ENCODE data around the gene OSBPL10.
"Not testable (repeated sequence)": the region's sequence is repeated elsewhere in the genome, so short reads cannot be mapped to it uniquely, and the experiment has no call there.

OSBPL10 gene

DNA sequence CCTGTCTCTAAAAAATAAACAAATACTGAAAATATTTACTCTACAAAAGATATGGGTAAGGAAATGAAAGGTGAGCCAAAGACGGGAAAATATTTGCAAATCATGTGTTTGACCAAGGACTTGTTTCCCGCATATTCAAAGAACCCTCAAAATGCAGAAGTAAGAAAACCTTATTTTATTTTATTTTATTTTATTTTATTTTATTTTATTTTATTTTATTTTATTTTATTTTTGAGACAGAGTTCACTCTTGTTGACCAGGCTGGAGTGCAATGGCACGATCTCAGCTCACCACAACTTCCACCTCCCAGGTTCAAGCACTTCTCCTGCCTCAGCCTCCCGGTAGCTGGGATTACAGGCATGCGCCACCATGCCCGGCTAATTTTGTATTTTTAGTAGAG lies 11.9 kb upstream of the OSBPL10 start:
- in situ Hi-C loops (cut with MboI; ENCODE audit: low sequenced_read_pairs) = not testable (repeated sequence)

- in situ Hi-C loops (cut with MboI; ENCODE audit: low sequenced_read_pairs) = no loop called here
Measured at GRCh38 chr3:31988271-31988670, 7.2 kb upstream of the OSBPL10 start.

GRCh38 chr3:31985831-31986230 lies 4.8 kb upstream of the OSBPL10 start:
- in situ Hi-C loops (cut with MboI; ENCODE audit: low sequenced_read_pairs) = no loop called here

- in situ Hi-C loops (cut with MboI; ENCODE audit: low sequenced_read_pairs) = no loop called here
Measured at GRCh38 chr3:31984321-31984720, 3.3 kb upstream of the OSBPL10 start.

- in situ Hi-C loops (cut with MboI; ENCODE audit: low sequenced_read_pairs) = no loop called here
Measured at GRCh38 chr3:31980530-31981205, 394 bp downstream of the OSBPL10 start.

- in situ Hi-C loops (cut with MboI; ENCODE audit: low sequenced_read_pairs) = no loop called here
Measured at GRCh38 chr3:31979001-31979697, 1.9 kb downstream of the OSBPL10 start.

DNA sequence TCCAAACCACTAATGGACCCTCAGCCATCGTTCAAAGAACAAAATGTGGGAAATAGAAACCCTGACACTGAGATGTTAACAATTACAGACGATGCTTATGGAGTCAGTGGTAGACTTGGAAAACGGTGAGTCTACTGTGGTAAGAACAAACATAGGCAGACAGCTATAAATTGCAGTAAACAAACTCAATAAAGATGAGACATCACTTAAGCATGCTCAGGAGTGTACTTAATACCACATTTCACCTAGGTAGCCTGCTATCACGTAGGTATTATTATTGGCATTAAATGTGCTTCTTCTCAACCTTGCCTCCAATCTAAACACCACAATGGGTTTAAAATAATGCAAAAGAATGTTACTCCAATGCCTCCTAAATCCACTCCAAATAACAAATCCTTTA lies 2.5 kb downstream of the OSBPL10 start:
- in situ Hi-C loops (cut with MboI; ENCODE audit: low sequenced_read_pairs) = no loop called here

- in situ Hi-C loops (cut with MboI; ENCODE audit: low sequenced_read_pairs) = no loop called here
Measured at GRCh38 chr3:31977736-31978135, 3.3 kb downstream of the OSBPL10 start.

GRCh38 chr3:31976302-31976701 lies 4.8 kb downstream of the OSBPL10 start:
- in situ Hi-C loops (cut with MboI; ENCODE audit: low sequenced_read_pairs) = no loop called here

DNA sequence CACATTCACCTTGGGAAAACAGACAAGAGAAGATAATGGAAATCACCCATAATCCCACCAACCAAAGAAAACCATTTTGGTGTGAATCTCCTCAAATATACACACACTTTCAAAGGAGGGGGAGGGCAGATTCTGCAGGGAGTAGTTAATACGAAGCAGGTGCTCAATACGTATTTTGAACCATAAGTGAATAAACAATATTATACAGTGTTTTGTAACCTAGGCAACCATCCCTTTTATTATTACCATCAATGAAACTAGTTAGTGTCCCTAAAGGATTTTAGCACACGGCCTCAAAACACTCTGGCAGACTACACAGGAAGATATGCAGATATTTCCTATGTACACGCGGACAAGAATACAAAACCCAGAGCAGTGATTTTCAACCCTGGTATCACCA lies 6.1 kb downstream of the OSBPL10 start:
- in situ Hi-C loops (cut with MboI; ENCODE audit: low sequenced_read_pairs) = no loop called here

DNA sequence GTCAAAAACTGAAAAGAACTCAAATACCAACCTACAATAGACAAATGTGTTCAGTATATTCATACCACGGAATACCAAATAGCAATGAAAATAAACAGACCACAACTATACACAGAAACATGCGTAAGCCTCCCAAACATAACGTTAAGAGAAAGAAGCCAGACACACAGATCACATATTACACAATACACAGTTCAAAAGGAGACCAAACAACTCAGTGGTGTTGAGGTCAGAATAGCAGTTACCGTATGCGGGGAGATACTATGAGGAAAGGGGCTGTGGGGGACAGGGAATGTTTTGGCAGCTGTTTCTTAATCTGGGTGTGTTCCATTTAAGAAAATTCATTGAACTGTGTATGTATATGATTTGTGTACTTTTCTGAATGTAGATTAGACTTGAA lies 6.6 kb downstream of the OSBPL10 start:
- in situ Hi-C loops (cut with MboI; ENCODE audit: low sequenced_read_pairs) = no loop called here

DNA sequence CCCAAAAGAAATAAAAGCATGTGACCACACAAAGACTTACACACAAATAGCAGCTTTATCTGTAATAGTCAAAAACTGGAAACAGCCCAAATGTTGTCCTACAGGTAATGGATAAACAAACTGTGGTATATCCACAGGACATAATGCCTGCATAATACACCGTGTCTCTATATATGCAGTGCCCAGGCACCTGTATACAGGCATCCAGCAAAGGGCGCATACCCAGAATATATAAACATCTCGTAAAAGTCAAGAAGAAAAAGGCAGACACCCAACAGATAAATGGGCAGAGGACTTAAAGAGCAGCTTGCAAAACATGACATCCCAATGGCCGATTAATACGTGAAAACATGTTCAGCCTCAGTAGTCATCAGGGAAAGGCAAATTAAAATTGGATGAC lies 7.2 kb downstream of the OSBPL10 start:
- in situ Hi-C loops (cut with MboI; ENCODE audit: low sequenced_read_pairs) = no loop called here

DNA sequence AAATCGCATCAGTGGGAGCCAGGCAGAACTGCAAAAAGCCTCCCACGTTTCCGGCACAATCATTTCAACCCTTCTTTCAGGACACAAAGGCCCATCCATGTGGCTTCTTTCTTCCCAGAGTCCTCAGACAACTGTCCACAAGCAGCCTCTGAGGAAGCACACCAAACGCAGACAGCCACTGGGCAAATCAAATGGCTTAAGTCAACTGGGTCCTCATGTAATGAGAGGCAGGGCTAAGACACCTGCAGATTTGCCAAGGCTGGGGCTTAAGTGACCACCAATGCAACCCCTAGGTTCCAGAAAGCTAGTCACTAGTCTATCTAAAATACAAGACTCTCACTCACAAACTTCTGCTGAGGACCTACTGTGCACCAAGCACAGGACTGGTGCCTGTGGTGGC lies 8.0 kb downstream of the OSBPL10 start:
- in situ Hi-C loops (cut with MboI; ENCODE audit: low sequenced_read_pairs) = no loop called here

GRCh38 chr3:31971607-31972006 lies 9.5 kb downstream of the OSBPL10 start:
- in situ Hi-C loops (cut with MboI; ENCODE audit: low sequenced_read_pairs) = no loop called here

DNA sequence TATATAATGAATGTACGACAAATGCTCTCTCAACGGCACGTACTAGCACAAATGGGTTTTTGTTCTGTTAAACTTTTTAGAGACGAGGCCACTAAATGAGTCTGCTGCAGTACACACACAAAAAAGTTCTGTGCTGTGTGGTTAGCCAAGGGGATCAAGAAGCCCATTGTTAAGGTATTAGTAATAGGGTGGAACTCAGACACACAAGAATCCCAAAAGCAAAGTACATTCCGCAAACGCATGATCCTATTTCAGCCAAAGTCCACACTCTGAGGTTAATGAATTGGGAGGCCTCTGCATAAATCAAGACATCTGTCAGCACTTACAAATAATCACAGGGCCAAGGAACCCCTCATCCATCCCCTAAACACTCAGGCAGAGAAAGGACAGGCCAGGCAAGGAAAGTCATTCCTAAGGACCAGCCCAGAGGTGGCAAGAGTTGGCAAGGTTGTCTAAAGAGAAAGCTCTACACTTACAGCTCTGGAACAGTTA lies 12.1 kb downstream of the OSBPL10 start:
- in situ Hi-C loops (cut with MboI; ENCODE audit: low sequenced_read_pairs) = no loop called here

GRCh38 chr3:31968369-31968926 lies 12.6 kb downstream of the OSBPL10 start:
- in situ Hi-C loops (cut with MboI; ENCODE audit: low sequenced_read_pairs) = no loop called here

GRCh38 chr3:31967592-31967991 lies 13.5 kb downstream of the OSBPL10 start:
- in situ Hi-C loops (cut with MboI; ENCODE audit: low sequenced_read_pairs) = no loop called here

GRCh38 chr3:31966978-31967591 lies 14.0 kb downstream of the OSBPL10 start:
- in situ Hi-C loops (cut with MboI; ENCODE audit: low sequenced_read_pairs) = no loop called here

GRCh38 chr3:31962801-31963205 lies 18.3 kb downstream of the OSBPL10 start:
- in situ Hi-C loops (cut with MboI; ENCODE audit: low sequenced_read_pairs) = no loop called here

DNA sequence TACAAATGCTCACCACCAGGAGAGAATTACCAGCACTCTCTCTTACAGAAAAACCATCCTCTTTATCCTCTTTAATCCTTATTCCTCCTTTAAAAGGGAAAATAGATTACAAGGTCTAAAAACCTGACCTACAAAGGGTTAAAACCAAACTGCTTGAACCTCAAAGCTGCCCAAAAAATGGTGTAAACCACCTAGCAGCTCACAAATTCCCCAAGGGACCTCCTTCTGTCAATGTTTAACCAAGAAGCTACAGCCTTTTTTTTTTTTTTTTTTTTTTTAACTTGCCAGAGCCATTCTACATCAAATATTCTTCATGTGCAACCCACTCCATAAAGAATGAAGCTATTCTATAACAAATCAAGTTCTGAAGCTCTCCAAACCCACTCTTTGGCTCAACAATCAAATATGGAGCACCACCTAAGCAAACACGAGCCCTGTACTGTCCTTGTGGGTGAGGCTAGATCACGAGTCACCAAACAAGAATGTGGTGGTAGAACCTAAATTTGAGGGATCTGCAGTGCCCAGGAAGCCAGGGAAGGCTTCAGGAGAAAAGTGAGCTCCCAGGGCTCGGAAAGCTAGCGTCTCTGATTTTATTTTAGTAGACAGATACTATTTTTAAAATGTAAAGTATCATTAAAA lies 20.1 kb downstream of the OSBPL10 start:
- in situ Hi-C loops (cut with MboI; ENCODE audit: low sequenced_read_pairs) = no loop called here

All from HL-60/S4 treated with retinoic acid at 250 ng/mL for 4 days and 3 days (cell line).